Endothelial cell of umbilical vein (primary cell): Measurements from ENCODE around the gene TSACC.

Experiments used
- MYC ChIP-seq: IDR thresholded peaks from one replicate; pipeline ENCODE4 v1.6.1; 2011; ENCODE audit warnings: mild to moderate bottlenecking, low read depth, low read length
- POLR2A ChIP-seq: IDR thresholded peaks from 2 replicates; pipeline ENCODE4 v1.6.1; 2012; ENCODE audit warnings: low read depth, mild to moderate bottlenecking, control low read depth, low read length
- POLR2AphosphoS5 ChIP-seq: IDR thresholded peaks from 2 replicates; pipeline ENCODE4 v1.6.1; 2012; ENCODE audit warnings: low read depth, mild to moderate bottlenecking, control low read depth, low read length, moderate library complexity; ENCODE audit not compliant: insufficient read depth
- TF ChIP-seq, protein P1 (sequence below), 2 donors: IDR thresholded peaks; 1 replicate in 1 of 2; 2 replicates in 1 of 2; pipeline ENCODE4 v1.5.1; 2011; ENCODE audit warnings: low read length in 2 of 2, mild to moderate bottlenecking in 2 of 2, moderate library complexity in 2 of 2, control low read depth in 1 of 2, inconsistent platforms in 1 of 2, low read depth in 1 of 2; ENCODE audit not compliant: insufficient read depth in 1 of 2; ENCODE audit errors: extremely low read depth in 1 of 2

DNA sequence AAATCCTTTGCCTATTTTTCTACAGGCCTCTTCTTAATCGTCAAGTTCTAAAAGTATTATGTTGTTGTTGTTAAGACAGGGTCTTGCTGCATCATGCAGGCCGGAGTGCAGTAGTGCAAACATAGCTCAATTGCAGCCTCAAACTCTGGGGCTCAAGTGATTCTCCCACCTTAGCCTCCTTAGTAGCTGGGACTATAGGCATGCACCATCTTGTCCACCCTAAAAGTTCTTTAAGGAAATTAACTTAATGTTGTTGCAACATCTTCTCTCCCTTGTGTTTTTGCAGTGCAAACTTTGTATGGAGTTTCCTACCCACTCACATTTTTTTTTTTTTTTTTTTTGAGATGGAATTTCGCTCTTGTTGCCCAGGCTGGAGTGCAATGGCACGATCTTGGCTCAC is 35.1 kb upstream of the TSACC start:
- TF ChIP-seq, protein P1, sequence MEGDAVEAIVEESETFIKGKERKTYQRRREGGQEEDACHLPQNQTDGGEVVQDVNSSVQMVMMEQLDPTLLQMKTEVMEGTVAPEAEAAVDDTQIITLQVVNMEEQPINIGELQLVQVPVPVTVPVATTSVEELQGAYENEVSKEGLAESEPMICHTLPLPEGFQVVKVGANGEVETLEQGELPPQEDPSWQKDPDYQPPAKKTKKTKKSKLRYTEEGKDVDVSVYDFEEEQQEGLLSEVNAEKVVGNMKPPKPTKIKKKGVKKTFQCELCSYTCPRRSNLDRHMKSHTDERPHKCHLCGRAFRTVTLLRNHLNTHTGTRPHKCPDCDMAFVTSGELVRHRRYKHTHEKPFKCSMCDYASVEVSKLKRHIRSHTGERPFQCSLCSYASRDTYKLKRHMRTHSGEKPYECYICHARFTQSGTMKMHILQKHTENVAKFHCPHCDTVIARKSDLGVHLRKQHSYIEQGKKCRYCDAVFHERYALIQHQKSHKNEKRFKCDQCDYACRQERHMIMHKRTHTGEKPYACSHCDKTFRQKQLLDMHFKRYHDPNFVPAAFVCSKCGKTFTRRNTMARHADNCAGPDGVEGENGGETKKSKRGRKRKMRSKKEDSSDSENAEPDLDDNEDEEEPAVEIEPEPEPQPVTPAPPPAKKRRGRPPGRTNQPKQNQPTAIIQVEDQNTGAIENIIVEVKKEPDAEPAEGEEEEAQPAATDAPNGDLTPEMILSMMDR (IDR thresholded peaks at IDR 0.05; ENCODE audit: extremely low read depth in 1 of 2, insufficient read depth in 1 of 2, low read depth in 1 of 2, low read length in 2 of 2), result no peak
- TF ChIP-seq POLR2AphosphoS5, result no peak
- TF ChIP-seq MYC, result no peak
- TF ChIP-seq POLR2A, result no peak
